Inflammatory macrophage (primary cell): ENCODE measurements around the gene RBM41.

Source experiments
- DNase-seq, 2 donors: peaks; one replicate each; pipeline ENCODE4 v3.0.0-alpha.2; 2020 to 2022

The RBM41 gene

DNA sequence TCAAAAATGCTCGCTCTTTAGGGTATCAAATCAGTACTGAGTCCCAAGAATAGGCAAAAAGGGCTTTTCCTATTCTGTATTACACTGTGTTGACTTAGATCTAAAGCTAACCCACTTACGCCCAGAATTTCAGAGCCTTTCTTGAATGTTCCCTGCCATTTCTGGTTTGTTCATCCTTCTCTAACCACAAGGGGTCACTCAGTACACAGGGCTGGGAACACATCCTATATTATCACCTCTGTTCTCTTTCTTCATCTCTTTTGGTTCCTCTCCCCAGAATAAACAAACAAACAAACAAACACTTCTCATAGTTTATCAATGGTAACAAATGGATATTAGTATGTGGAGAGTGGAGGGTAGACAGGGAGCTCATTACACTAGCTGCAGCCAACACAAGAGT is 93.1 kb downstream of the RBM41 start:
- DNase-seq, result peak; percentile 4 to 12

DNA sequence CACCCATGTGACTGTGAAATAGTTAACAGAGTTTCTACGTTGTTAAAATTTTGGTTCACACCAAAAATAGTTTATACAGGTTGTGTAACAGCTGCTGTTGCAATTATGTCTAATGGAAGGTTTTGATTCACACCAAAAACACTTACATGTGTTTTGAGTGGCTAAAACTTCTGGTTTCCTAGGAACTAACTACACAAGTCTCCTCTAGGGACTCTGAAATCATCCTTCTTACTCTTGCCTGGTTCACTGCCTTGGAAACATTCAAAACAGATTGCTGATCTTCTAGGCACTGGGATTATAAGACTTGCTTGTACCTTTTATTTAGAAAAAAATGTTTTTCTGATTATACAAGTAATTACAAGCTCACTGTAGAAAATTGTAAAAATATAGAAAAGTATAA is 103.7 kb downstream of the RBM41 start:
- DNase-seq, result no peak
